ENCODE results near the gene FERD3L. TPM values are rescaled to one million over a fixed set of nuclear protein-coding genes. Genes with fewer than 3 reads are reported as not detected.

The FERD3L gene
- polyA plus RNA-seq, 1 donor from 2014 or later, result not detected

DNA sequence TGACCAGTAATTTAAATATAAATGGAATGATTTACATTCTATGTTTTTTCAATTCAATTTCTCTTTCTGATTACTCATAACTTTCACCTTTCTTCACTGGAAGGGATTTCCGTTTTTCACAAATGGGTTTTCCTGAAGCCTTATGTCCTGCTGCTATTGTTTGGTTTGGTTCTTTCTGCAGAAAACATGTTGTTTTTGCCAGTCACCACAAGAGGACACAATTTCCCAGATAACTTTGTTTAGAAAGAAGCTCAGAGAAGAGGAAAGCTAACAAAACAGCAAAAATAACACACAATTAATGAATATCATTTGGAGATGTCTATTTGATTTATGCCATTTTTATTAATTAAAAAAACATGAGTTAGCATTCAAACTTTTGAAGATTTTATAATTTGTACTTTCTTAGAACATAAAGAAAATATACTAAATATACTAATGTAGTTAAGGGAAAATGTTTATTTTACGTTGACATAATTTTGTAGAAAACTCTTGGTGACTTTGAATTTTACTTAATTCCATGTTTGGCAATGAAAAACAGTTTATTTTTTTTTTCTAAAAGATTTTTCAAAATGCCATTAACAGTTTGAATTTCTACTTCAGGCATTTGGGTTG, 23.1 kb downstream of the FERD3L start:
- Mint-ChIP-seq H3K4me1 (peaks cover 0 to 12% (median 0%) of the 10 kb centered on the region in 3 donors), H3K27me3 (peaks cover 51% of the 10 kb centered on the region), H3K36me3 (no peaks in the 10 kb centered on the region), H3K27ac (no peak overlapping the region), H3K9me3 (peaks cover 0 to 2% (median 0%) of the 10 kb centered on the region in 3 donors), H3K4me3 (no peak overlapping the region)

- no peaks in the 10 kb centered on the region for H3K36me3 Mint-ChIP-seq
- peak overlapping the region in 2 of 4 donors; percentile 8 to 63 for H3K4me3 Mint-ChIP-seq
- H3K9me3 Mint-ChIP-seq, result peaks cover 0 to 2% (median 0%) of the 10 kb centered on the region in 3 donors
- H3K4me1 Mint-ChIP-seq, result peaks cover 0 to 17% (median 3%) of the 10 kb centered on the region in 3 donors
- peaks cover 55% of the 10 kb centered on the region for H3K27me3 Mint-ChIP-seq
- no peak overlapping the region for H3K27ac Mint-ChIP-seq
Measured at GRCh38 chr7:19119870-19120486, 25.2 kb downstream of the FERD3L start.

DNA sequence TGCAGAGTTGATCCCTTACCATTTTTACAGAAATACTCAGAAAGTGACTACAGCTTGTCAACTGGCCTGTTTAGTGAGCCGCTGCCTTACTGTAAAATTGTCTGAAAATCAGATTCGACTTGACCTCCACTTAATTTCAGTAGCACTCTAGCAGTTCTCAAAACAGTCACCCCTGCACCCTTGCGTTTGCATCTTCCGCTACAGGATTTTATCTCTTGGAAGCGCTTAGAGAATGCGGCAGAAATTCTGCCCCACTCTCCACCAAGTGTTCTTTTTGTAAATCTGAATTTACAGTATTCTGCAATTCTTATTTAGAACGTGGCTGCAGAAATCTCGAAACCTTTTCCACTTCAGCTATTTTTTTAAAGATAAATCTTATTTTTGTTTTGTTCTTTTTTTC, 25.8 kb downstream of the FERD3L start:
- Mint-ChIP-seq H3K4me1 (peaks cover 0 to 20% (median 3%) of the 10 kb centered on the region in 3 donors), H3K27ac (no peak overlapping the region), H3K36me3 (no peaks in the 10 kb centered on the region), H3K9me3 (peaks cover 0 to 2% (median 0%) of the 10 kb centered on the region in 3 donors), H3K27me3 (peaks cover 59% of the 10 kb centered on the region), H3K4me3 (no peak overlapping the region)

- peaks cover 0 to 2% (median 0%) of the 10 kb centered on the region in 3 donors for H3K9me3 Mint-ChIP-seq
- H3K4me3 Mint-ChIP-seq, result peak overlapping the region; percentile 12 to 83 (median 46)
- H3K36me3 Mint-ChIP-seq, result no peaks in the 10 kb centered on the region
- peaks cover 59% of the 10 kb centered on the region for H3K27me3 Mint-ChIP-seq
- peak overlapping the region in 1 of 3 donors; percentile 81 for H3K27ac Mint-ChIP-seq
- peaks cover 0 to 22% (median 3%) of the 10 kb centered on the region in 3 donors for H3K4me1 Mint-ChIP-seq
Measured at GRCh38 chr7:19118636-19119371, 26.4 kb downstream of the FERD3L start.

DNA sequence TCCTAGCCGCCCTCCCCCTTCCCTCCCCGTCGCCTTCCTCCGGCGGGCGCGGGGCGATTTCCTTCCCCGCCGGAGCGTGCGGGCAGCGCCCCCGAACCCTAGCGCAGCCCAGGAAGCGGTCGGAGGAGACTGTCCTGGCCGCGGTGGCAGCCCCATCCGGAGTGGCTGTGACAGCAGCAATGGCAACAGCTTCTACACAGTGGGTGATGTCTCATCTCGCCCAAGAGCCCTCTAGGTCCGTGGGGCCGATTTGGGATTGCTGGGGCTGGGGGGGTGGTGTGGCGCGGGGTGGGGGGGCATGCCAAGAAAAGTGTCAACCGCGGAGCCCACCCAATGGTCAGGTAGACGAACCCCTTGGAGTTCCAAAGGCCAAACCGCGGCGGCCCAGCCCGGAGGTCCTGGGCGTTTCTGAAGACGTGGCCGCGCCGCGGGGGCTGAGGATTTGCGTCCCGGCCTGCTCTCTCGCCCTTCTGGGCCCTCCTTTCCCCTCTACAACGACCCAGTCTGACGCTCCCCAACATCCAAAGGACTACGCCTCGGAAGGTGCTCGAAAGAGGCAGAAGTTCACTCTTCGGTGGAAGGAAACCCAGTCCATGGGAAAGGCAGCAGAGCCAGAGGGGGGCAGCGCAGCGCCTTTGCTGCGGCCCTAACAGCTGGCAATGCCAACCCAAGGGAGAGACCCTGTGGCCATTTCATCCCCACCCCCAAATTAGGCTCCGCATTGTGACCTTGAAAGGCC, 27.2 kb downstream of the FERD3L start:
- H3K4me3 Mint-ChIP-seq, result peak overlapping the region in 3 of 4 donors; percentile 38 to 83 (median 57)
- peak overlapping the region in 1 of 3 donors; percentile 81 for H3K27ac Mint-ChIP-seq

GRCh38 chr7:19117091-19117869, 27.9 kb downstream of the FERD3L start, which contains the start of gene TWIST1:
TWIST1 (minus strand) TSS chr7:19117636; CDS start chr7:19117321, 315 bp downstream.
- peaks cover 57% of the 10 kb centered on the region for H3K27me3 Mint-ChIP-seq
- H3K4me3 Mint-ChIP-seq, result peak within 1 kb of the TSS; percentile 38 to 85 (median 71)
- no peaks in the 10 kb centered on the region for H3K36me3 Mint-ChIP-seq
- H3K4me1 Mint-ChIP-seq, result peaks cover 0 to 22% (median 3%) of the 10 kb centered on the region in 3 donors
- H3K27ac Mint-ChIP-seq, result peak within 1 kb of the TSS in 1 of 3 donors; percentile 81
- H3K9me3 Mint-ChIP-seq, result peaks cover 0 to 2% (median 0%) of the 10 kb centered on the region in 3 donors

More for the DNA sequence above, 27.2 kb downstream of the FERD3L start:
- H3K9me3 Mint-ChIP-seq, result peaks cover 0 to 2% (median 0%) of the 10 kb centered on the region in 3 donors
- H3K36me3 Mint-ChIP-seq, result no peaks in the 10 kb centered on the region
- peaks cover 53% of the 10 kb centered on the region for H3K27me3 Mint-ChIP-seq
- peaks cover 0 to 22% (median 3%) of the 10 kb centered on the region in 3 donors for H3K4me1 Mint-ChIP-seq

GRCh38 chr7:19116121-19117090, 28.8 kb downstream of the FERD3L start:
- peak overlapping the region in 2 of 3 donors; percentile 39 to 57 for H3K27ac Mint-ChIP-seq
- H3K27me3 Mint-ChIP-seq, result peaks cover 59% of the 10 kb centered on the region
- peak overlapping the region; percentile 63 to 76 (median 68) for H3K4me3 Mint-ChIP-seq
- H3K4me1 Mint-ChIP-seq, result peaks cover 0 to 22% (median 5%) of the 10 kb centered on the region in 3 donors
- peaks cover 0 to 6% (median 0%) of the 10 kb centered on the region in 3 donors for H3K9me3 Mint-ChIP-seq
- H3K36me3 Mint-ChIP-seq, result no peaks in the 10 kb centered on the region

GRCh38 chr7:19114551-19114855, 30.7 kb downstream of the FERD3L start:
- peak overlapping the region in 1 of 3 donors; percentile 45 for H3K27ac Mint-ChIP-seq
- H3K4me3 Mint-ChIP-seq, result no peak overlapping the region
- no peaks in the 10 kb centered on the region for H3K36me3 Mint-ChIP-seq
- peaks cover 57% of the 10 kb centered on the region for H3K27me3 Mint-ChIP-seq
- H3K4me1 Mint-ChIP-seq, result peaks cover 0 to 13% (median 9%) of the 10 kb centered on the region in 3 donors
- H3K9me3 Mint-ChIP-seq, result peaks cover 0 to 5% (median 0%) of the 10 kb centered on the region in 3 donors

DNA sequence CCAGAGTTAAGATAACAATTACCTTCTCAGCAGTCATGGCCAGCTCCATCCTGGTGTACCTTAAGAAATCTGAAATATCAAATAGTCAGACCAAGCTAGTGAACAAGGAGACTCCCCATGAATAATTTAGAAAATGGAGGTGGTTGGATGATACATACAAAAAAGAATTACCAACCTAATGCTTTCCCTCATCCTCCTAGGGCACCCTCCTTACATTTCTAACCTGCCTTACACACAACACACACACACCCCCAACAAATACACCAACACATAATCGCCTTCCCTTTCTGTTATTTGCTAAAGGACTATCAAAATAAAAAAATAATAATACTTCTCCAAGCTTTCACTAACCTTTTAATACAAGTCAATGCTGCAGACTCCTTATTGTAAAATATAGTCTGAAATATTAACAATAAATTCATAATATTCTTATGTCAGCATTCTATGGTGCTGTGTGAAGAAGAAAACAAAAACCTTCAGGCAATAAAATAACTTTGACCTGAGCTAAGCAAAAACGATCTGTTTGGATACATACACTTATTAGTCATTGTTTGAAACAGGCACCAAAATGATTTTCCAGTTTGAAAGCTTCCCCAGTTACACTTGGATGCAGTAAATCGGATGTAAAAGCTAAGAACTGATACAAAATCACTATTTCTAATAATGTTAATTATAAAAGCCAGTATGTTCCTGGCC, 31.2 kb downstream of the FERD3L start:
- peaks cover 0 to 5% (median 0%) of the 10 kb centered on the region in 3 donors for H3K9me3 Mint-ChIP-seq
- H3K4me3 Mint-ChIP-seq, result no peak overlapping the region
- peaks cover 0 to 13% (median 9%) of the 10 kb centered on the region in 3 donors for H3K4me1 Mint-ChIP-seq
- peak overlapping the region in 1 of 3 donors; percentile 45 for H3K27ac Mint-ChIP-seq
- peaks cover 61% of the 10 kb centered on the region for H3K27me3 Mint-ChIP-seq
- no peaks in the 10 kb centered on the region for H3K36me3 Mint-ChIP-seq

- H3K27ac Mint-ChIP-seq, result peak overlapping the region in 1 of 3 donors; percentile 63
- peaks cover 60% of the 10 kb centered on the region for H3K27me3 Mint-ChIP-seq
- peaks cover 2 to 12% (median 10%) of the 10 kb centered on the region in 3 donors for H3K4me1 Mint-ChIP-seq
- peak overlapping the region in 1 of 4 donors; percentile 32 for H3K4me3 Mint-ChIP-seq
- H3K36me3 Mint-ChIP-seq, result no peaks in the 10 kb centered on the region
- peaks cover 0 to 5% (median 0%) of the 10 kb centered on the region in 3 donors for H3K9me3 Mint-ChIP-seq
Measured at GRCh38 chr7:19113002-19113350, 32.2 kb downstream of the FERD3L start.

- Mint-ChIP-seq H3K4me1 (peaks cover 2 to 17% (median 12%) of the 10 kb centered on the region in 3 donors), H3K9me3 (peaks cover 0 to 5% (median 0%) of the 10 kb centered on the region in 3 donors), H3K27ac (no peak overlapping the region), H3K36me3 (no peaks in the 10 kb centered on the region), H3K4me3 (peak overlapping the region in 1 of 4 donors; percentile 32), H3K27me3 (peaks cover 65% of the 10 kb centered on the region)
Measured at GRCh38 chr7:19112274-19113001, 32.8 kb downstream of the FERD3L start.

Data from IgD-negative memory B cell (primary cell).